ENCODE data around the gene PDCL2. TPM values are rescaled to one million over a fixed set of nuclear protein-coding genes. Genes with fewer than 3 reads are reported as not detected.

PDCL2 gene
- total RNA-seq, 1 donor from 2014 or later: not detected

- no peak for DNase-seq (ENCODE audit: extremely low spot score, unreplicated experiment)
- Mint-ChIP-seq H3K36me3 (peaks cover 16% of the 10 kb centered on the region), H3K4me3 (no peak overlapping the region), H3K9me3 (no peaks in the 10 kb centered on the region), H3K27me3 (no peaks in the 10 kb centered on the region), H3K27ac (no peak overlapping the region), H3K4me1 (ENCODE audit: unreplicated experiment) (no peaks in the 10 kb centered on the region)
- TF ChIP-seq CTCF (conservative IDR thresholded peaks at IDR 0.05): no peak
Measured at GRCh38 chr4:55507612-55508011, 84.4 kb downstream of the PDCL2 start.

Other genes with a start within 250 kb of the PDCL2 start
- 19.8 and 25.7 TPM in 2 replicates for gene SRD5A3, start 246.0 kb downstream of the PDCL2 start, total RNA-seq (ENCODE audit: low replicate concordance)
- 69.2 and 96.0 TPM in 2 replicates for gene TMEM165, start 196.3 kb downstream of the PDCL2 start, total RNA-seq (ENCODE audit: low replicate concordance)
- gene CLOCK, start 45.3 kb downstream of the PDCL2 start, total RNA-seq (ENCODE audit: low replicate concordance): 11.8 and 17.5 TPM in 2 replicates
- 7.5 and 19.4 TPM in 2 replicates for gene NMU, start 44.1 kb upstream of the PDCL2 start, total RNA-seq (ENCODE audit: low replicate concordance)
- gene EXOC1L, start 227.5 kb upstream of the PDCL2 start, total RNA-seq (ENCODE audit: low replicate concordance): not detected in 2 replicates

Data from type B pancreatic cell (in vitro differentiated cells).